Calu3 (cell line): ENCODE data around the gene ALKBH1. TPM values are rescaled to one million over a fixed set of nuclear protein-coding genes. Genes with fewer than 3 reads are reported as not detected.
"Not testable (repeated sequence)": the region's sequence is repeated elsewhere in the genome, so short reads cannot be mapped to it uniquely, and the experiment has no call there.

Experiments
- BruUV-seq: library from RNA; stranded (reverse); fragments of 400-500 nt; replicated peaks from 2 replicates; lab custom pipeline; 2021; lab: Mats Ljungman, UMichigan
- CTCF ChIA-PET: fragments of 300-600 bp; sonication (Branson Sonifier 250); formaldehyde crosslinking; loops from one replicate; lab custom pipeline; 2022; ENCODE audit warnings: antibody characterized with exemption; lab: Charles Lee
- DNase-seq: peaks from one replicate; pipeline ENCODE4 v3.0.0; 2022
- H3K27ac Mint-ChIP-seq: one replicate; pipeline ENCODE4 v1.8.0; 2022; ENCODE audit warnings: mixed read lengths; ENCODE audit not compliant: unreplicated experiment
- H3K27me3 Mint-ChIP-seq: one replicate; pipeline ENCODE4 v1.8.0; 2022; ENCODE audit warnings: mixed read lengths; ENCODE audit not compliant: unreplicated experiment
- H3K36me3 Mint-ChIP-seq: one replicate; pipeline ENCODE4 v1.8.0; 2022; ENCODE audit warnings: mild to moderate bottlenecking, moderate library complexity, mixed read lengths; ENCODE audit not compliant: insufficient read depth, unreplicated experiment
- H3K4me1 Mint-ChIP-seq: one replicate; pipeline ENCODE4 v1.8.0; 2022; ENCODE audit warnings: mild to moderate bottlenecking, low read depth, mixed read lengths; ENCODE audit not compliant: unreplicated experiment
- H3K4me3 Mint-ChIP-seq: one replicate; pipeline ENCODE4 v1.8.0; 2022; ENCODE audit warnings: mild to moderate bottlenecking, low read depth, moderate library complexity, mixed read lengths; ENCODE audit not compliant: unreplicated experiment
- H3K9me3 Mint-ChIP-seq: one replicate; pipeline ENCODE4 v1.8.0; 2022; ENCODE audit warnings: low read depth, mixed read lengths; ENCODE audit not compliant: unreplicated experiment
- intact Hi-C: fragments of 100-400 bp; cut with micrococcal nuclease; formaldehyde crosslinking; loops from one replicate; pipeline ENCODE4 v1.10.0; 2022; ENCODE audit not compliant: unreplicated experiment
- total RNA-seq: library from RNA; stranded (reverse); gene quantifications from 2 replicates; pipeline ENCODE4 v1.2.3, GENCODE V29; 2022
- TF ChIP-seq, protein P1 (sequence below): fragments of 200-600 bp; IDR thresholded peaks from one replicate; pipeline ENCODE4 v1.8.0; 2022; ENCODE audit warnings: antibody characterized with exemption; ENCODE audit not compliant: unreplicated experiment

Gene ALKBH1
- total RNA-seq, 1 experiment from 2014 or later = 12.8 TPM

DNA sequence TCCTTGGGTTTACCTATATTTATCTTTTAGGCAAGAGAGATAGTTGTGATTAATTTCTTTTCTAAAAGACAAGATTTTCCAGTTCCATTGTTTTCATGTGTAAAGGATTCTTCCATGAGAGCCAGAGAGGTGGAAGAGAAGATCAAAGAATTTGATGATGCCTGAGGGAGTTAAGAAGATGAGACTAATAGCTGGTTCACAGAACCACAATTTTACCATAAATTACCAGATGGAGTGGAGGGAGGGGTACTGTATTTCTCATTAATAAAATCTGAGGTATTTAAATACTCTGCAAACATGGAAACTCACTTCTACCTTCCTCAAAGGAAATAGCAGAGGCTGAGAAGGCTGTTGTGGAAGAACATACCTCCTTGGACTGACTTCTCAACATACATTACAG, 34.6 kb downstream of the ALKBH1 start:
- H3K4me3 Mint-ChIP-seq = no peak overlapping the region
- intact Hi-C loops = no loop called here
- no TSS peak for BruUV-seq
- CTCF ChIA-PET = no interaction called here
- H3K27me3 Mint-ChIP-seq = no peaks in the 10 kb centered on the region
- no peak overlapping the region for H3K27ac Mint-ChIP-seq
- no peaks in the 10 kb centered on the region for H3K4me1 Mint-ChIP-seq
- peaks cover 7% of the 10 kb centered on the region for H3K36me3 Mint-ChIP-seq
- TF ChIP-seq, protein P1, sequence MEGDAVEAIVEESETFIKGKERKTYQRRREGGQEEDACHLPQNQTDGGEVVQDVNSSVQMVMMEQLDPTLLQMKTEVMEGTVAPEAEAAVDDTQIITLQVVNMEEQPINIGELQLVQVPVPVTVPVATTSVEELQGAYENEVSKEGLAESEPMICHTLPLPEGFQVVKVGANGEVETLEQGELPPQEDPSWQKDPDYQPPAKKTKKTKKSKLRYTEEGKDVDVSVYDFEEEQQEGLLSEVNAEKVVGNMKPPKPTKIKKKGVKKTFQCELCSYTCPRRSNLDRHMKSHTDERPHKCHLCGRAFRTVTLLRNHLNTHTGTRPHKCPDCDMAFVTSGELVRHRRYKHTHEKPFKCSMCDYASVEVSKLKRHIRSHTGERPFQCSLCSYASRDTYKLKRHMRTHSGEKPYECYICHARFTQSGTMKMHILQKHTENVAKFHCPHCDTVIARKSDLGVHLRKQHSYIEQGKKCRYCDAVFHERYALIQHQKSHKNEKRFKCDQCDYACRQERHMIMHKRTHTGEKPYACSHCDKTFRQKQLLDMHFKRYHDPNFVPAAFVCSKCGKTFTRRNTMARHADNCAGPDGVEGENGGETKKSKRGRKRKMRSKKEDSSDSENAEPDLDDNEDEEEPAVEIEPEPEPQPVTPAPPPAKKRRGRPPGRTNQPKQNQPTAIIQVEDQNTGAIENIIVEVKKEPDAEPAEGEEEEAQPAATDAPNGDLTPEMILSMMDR = no peak
- H3K9me3 Mint-ChIP-seq = no peaks in the 10 kb centered on the region
- DNase-seq = no peak

DNA sequence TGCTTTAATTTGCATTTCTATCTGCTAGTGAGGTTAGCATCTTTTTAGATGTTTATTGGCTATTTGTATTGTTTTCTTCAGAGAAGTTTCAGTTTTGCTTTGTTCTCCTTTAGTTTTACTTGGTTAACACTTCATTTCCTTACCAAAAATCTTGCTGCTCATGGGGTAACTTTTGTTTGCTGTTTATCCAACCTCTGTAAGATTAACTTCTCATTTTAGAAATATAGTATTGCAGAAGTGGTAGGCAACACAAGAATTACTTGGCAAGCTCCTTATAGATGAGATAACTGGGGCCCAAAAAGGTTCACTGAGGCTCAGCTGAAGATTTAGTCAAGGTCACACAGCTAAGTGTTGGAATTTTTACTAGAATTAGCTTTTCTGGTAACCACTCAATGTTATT, 40.5 kb downstream of the ALKBH1 start:
- no peaks in the 10 kb centered on the region for H3K27me3 Mint-ChIP-seq
- H3K27ac Mint-ChIP-seq = no peak overlapping the region
- no TSS peak for BruUV-seq
- CTCF ChIA-PET = no interaction called here
- DNase-seq = no peak
- intact Hi-C loops = no loop called here
- no peaks in the 10 kb centered on the region for H3K4me1 Mint-ChIP-seq
- no peaks in the 10 kb centered on the region for H3K9me3 Mint-ChIP-seq
- H3K36me3 Mint-ChIP-seq = no peaks in the 10 kb centered on the region
- TF ChIP-seq, protein P1 = no peak
- H3K4me3 Mint-ChIP-seq = no peak overlapping the region

DNA sequence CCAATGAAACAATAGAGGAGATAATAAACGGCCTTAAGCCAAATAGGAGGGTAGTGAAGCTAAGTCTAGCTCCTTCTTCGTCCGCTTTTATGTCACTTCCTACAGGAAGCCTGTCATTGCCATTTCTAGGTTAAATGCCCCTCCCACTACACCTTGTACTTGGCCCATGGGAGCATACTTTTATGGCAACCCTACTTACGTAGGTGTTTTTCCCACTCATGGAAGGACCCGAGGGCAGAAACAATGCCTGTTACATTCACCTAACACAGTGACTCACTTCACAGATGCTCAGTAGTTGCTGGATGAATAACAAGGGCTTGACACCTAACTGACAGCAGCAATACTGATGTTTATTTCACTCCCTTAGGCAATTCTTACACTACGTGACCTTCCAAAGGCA, 44.5 kb downstream of the ALKBH1 start:
- intact Hi-C loops = no loop called here
- CTCF ChIA-PET = no interaction called here
- TF ChIP-seq, protein P1 = no peak
- Mint-ChIP-seq H3K36me3 (no peaks in the 10 kb centered on the region), H3K27me3 (no peaks in the 10 kb centered on the region), H3K27ac (no peak overlapping the region), H3K9me3 (no peaks in the 10 kb centered on the region), H3K4me1 (no peaks in the 10 kb centered on the region), H3K4me3 (no peak overlapping the region)
- BruUV-seq = no TSS peak
- no peak for DNase-seq

DNA sequence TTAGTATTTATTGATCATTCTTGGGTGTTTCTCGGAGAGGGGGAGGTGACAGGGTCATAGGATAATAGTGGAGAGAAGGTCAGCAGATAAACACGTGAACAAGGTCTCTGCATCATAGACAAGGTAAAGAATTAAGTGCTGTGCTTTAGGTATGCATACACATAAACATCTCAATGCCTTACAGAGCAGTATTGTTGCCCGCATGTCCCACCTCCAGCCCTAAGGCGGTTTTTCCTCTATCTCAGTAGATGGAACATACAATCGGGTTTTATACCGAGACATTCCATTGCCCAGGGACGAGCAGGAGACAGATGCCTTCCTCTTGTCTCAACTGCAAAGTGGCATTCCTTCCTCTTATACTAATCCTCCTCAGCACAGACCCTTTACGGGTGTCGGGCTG, 46.3 kb downstream of the ALKBH1 start:
- H3K27me3 Mint-ChIP-seq, H3K27ac Mint-ChIP-seq, DNase-seq, H3K4me3 Mint-ChIP-seq, H3K4me1 Mint-ChIP-seq, CTCF ChIA-PET, H3K9me3 Mint-ChIP-seq, H3K36me3 Mint-ChIP-seq, BruUV-seq, intact Hi-C loops: not testable (repeated sequence)

DNA sequence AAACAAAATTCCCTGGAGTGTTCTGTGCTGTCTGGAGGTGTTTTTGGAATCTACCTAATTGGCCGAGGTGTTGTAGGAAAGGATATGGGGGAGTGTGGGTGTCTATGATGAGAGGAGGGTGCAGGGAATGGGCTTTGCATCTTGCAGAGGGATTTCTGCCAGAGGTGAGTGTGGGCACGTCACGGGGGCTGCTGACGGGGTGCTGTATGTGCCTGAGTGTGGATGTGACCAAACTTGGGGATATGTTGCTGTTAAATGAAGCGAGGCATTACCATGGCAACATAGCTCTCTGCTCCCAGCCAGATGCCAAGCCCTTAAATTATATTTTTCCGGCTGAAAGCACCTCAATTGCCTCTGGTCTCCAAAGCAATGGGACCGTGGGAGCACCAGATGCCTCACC, 47.1 kb downstream of the ALKBH1 start:
- CTCF ChIA-PET = interaction anchor here (0.7 kb wide), 1 partner anchor 743 kb away, joined by 3 read pairs; no protein-coding TSS in a partner anchor
- intact Hi-C loops = no loop called here
- TF ChIP-seq, protein P1 = no peak
- no peak overlapping the region for H3K27ac Mint-ChIP-seq
- no peaks in the 10 kb centered on the region for H3K4me1 Mint-ChIP-seq
- H3K27me3 Mint-ChIP-seq = no peaks in the 10 kb centered on the region
- H3K36me3 Mint-ChIP-seq = no peaks in the 10 kb centered on the region
- H3K4me3 Mint-ChIP-seq = no peak overlapping the region
- DNase-seq = no peak
- BruUV-seq = no TSS peak
- no peaks in the 10 kb centered on the region for H3K9me3 Mint-ChIP-seq
